K562 treated with DMSO at 1 percent for 4 hours (cell line): Measurements from ENCODE around the gene TMEM240. TPM values are rescaled to one million over a fixed set of nuclear protein-coding genes. Genes with fewer than 3 reads are reported as not detected.

ENCODE experiments used
- total RNA-seq: library from RNA; unstranded; fragments of 300-600 nt; gene quantifications from 2 replicates; pipeline ENCODE4 v1.2.3, GENCODE V29; 2022; ENCODE audit not compliant: insufficient read depth

The TMEM240 gene
- total RNA-seq = not detected in 2 replicates

GRCh38 chr1:1540090-1540817 is at the start of gene TMEM240:
TMEM240 (minus strand) TSS chr1:1540624; CDS start chr1:1540346, 278 bp downstream.

GRCh38 chr1:1574721-1575537 is 34.5 kb upstream of the TMEM240 start, which contains the start of gene SSU72:
SSU72 (minus strand) TSS chr1:1574863; CDS start chr1:1574557, 306 bp downstream.

GRCh38 chr1:1511533-1512285 is 28.7 kb downstream of the TMEM240 start, which contains the start of gene ATAD3A:
ATAD3A (plus strand) TSS chr1:1512162; CDS start chr1:1512269, 107 bp downstream.

Other genes with a start within 250 kb of the TMEM240 start
- gene ACAP3, start 232.7 kb downstream of the TMEM240 start, total RNA-seq = 30.5 and 48.6 TPM in 2 replicates
- gene PUSL1, start 232.0 kb downstream of the TMEM240 start, total RNA-seq = 57.5 and 60.7 TPM in 2 replicates
- 160 and 197 TPM in 2 replicates for gene INTS11, start 216.0 kb downstream of the TMEM240 start, total RNA-seq
- 23.1 and 23.7 TPM in 2 replicates for gene CPTP, start 215.8 kb downstream of the TMEM240 start, total RNA-seq
- 0.54 and 1.3 TPM in 2 replicates for gene TAS1R3, start 209.3 kb downstream of the TMEM240 start, total RNA-seq
- gene DVL1, start 191.2 kb downstream of the TMEM240 start, total RNA-seq = 81.9 and 96.3 TPM in 2 replicates
- gene MXRA8, start 182.1 kb downstream of the TMEM240 start, total RNA-seq = 14.5 and 15.6 TPM in 2 replicates
- 225 and 272 TPM in 2 replicates for gene AURKAIP1, start 165.4 kb downstream of the TMEM240 start, total RNA-seq
- 96.0 and 157 TPM in 2 replicates for gene CCNL2, start 141.3 kb downstream of the TMEM240 start, total RNA-seq
- 93.3 and 127 TPM in 2 replicates for gene MRPL20, start 133.3 kb downstream of the TMEM240 start, total RNA-seq
- not detected in 2 replicates for gene ANKRD65, start 119.3 kb downstream of the TMEM240 start, total RNA-seq
- 7.9 and 9.2 TPM in 2 replicates for gene VWA1, start 104.9 kb downstream of the TMEM240 start, total RNA-seq
- 0.15 TPM in 1 of 2 replicates, not detected in the other for gene ATAD3C, start 90.9 kb downstream of the TMEM240 start, total RNA-seq
- 16.8 and 24.2 TPM in 2 replicates for gene ATAD3B, start 68.9 kb downstream of the TMEM240 start, total RNA-seq
- gene ATAD3A, start 28.5 kb downstream of the TMEM240 start, total RNA-seq = 81.9 and 86.9 TPM in 2 replicates
- 200 and 228 TPM in 2 replicates for gene SSU72, start 34.2 kb upstream of the TMEM240 start, total RNA-seq
- 3.3 and 4.2 TPM in 2 replicates for gene FNDC10, start 59.5 kb upstream of the TMEM240 start, total RNA-seq
- gene MIB2, start 74.9 kb upstream of the TMEM240 start, total RNA-seq = 51.8 and 53.0 TPM in 2 replicates
- 0.73 TPM in 1 of 2 replicates, not detected in the other for gene MMP23B, start 91.5 kb upstream of the TMEM240 start, total RNA-seq
- gene CDK11B, start 118.4 kb upstream of the TMEM240 start, total RNA-seq = 38.4 and 40.7 TPM in 2 replicates
- 49.7 and 62.8 TPM in 2 replicates for gene SLC35E2B, start 152.2 kb upstream of the TMEM240 start, total RNA-seq
- gene CDK11A, start 183.7 kb upstream of the TMEM240 start, total RNA-seq = 50.6 and 64.9 TPM in 2 replicates
- 83.4 and 102 TPM in 2 replicates for gene NADK, start 237.8 kb upstream of the TMEM240 start, total RNA-seq